Omental fat pad (tissue), 4 donors: ENCODE measurements around the gene ATR. TPM values are rescaled to one million over a fixed set of nuclear protein-coding genes. Genes with fewer than 3 reads are reported as not detected.
"Not testable (repeated sequence)": the region's sequence is repeated elsewhere in the genome, so short reads cannot be mapped to it uniquely, and the experiment has no call there.

ENCODE experiments used
- ATAC-seq: fragments of 150-250 bp; one replicate; pipeline ENCODE4 v1.9.1; 2016; ENCODE audit warnings: mild to moderate bottlenecking, moderate library complexity; ENCODE audit not compliant: low FRiP score
- DNase-seq: peaks from one replicate; pipeline ENCODE4 v3.0.0-alpha.2; 2019; ENCODE audit warnings: low spot score
- CTCF ChIP-seq, 3 donors: fragments of 450-650 bp; IDR thresholded peaks; one replicate each; pipeline ENCODE4 v1.5.1; 2016 to 2017; ENCODE audit warnings: antibody characterized with exemption in 3 of 3, mild to moderate bottlenecking in 3 of 3, moderate library complexity in 2 of 3
- total RNA-seq, 4 donors: library from RNA; depleted of rRNA; stranded (reverse); fragments of >200 nt; gene quantifications; one replicate each; pipeline ENCODE4 v1.1.0, GENCODE V29; 2016

The ATR gene
- total RNA-seq, 4 donors from 2014 or later: 18.8 to 35.8 (median 32.3) TPM

DNA sequence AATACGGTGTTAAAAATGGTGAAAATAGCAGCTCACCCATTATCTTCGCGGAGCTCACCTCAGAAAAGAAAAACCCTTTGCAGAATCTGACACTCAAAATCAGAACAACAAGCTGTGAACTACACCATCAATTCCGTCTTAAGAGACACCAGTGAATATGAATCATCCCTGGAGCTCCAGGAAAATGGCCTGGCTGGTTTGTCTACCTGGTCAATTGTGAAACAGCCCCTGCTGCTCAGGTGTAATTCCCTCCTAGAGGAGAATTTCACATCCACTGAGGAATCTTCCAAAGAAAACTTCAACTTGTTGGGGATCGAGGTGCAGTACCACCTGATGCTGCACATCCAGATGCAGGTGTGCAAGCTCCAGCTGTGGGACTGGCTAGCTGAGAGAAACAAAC is 127.7 kb downstream of the ATR start:
- TF ChIP-seq CTCF (IDR thresholded peaks at IDR 0.05): no peak
- no peak for DNase-seq
- no peak for ATAC-seq

GRCh38 chr3:142450189-142450588 is 128.3 kb downstream of the ATR start:
- DNase-seq (no peak), ATAC-seq (no peak)
- TF ChIP-seq CTCF (IDR thresholded peaks at IDR 0.05): no peak

DNA sequence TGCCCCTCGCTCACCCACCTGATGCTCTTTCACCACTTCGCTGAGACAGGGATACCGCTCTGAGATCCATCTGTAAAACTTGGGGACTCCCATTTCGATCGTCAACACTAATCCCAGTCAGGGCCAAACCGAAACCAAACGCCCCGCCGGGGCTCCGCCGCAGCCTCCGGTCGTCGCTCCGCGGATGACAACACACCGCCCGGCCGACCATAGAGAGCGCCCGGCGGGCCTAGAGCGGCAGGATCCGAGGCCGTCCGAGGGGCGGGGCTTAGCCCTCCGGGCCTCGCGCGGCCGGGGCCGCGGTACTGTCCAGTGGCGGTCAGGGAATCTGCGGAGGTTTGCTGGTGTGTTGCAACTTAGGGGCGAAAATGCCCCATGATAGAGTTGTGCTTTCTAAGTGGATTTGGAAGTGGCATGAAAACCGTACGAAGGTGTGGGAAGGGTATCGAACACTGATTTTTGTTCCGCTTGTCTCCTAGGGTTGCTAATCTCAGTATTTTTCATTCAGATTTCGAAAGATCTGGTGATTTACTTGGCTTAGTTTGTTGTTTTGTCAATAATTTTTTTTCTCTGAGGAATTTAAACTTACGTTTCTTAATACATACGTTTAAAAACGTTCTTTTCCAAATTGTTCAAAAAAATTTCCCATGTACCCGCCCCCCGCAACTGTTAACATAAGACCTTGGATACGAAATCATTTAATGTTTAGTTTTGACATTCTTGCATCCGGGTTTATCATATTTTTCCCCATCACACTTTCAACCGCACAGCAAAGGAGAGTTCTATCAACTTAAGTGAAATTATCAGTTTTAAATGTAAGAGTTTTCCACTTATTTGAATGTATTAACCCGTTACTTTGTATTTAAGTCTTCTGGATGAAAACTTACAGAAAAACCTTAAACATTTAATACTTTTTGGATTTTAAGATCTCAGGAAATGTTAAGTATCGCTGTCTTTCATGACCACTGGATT is 130.4 kb downstream of the ATR start, which contains the start of gene XRN1:
TSS of gene XRN1 (minus strand) at position 186 of the 972 bp plus-strand sequence. CDS start at position 93, 93 bp downstream.
- ATAC-seq (peak; percentile 99), DNase-seq (peak; percentile 87)

GRCh38 chr3:142447301-142447851 is 131.2 kb downstream of the ATR start:
- no peak for TF ChIP-seq CTCF (IDR thresholded peaks at IDR 0.05)
- DNase-seq: no peak

More for the DNA sequence above, 130.4 kb downstream of the ATR start, which contains the start of gene XRN1:
- no peak for TF ChIP-seq CTCF (IDR thresholded peaks at IDR 0.05)

GRCh38 chr3:142445816-142446254 is 132.7 kb downstream of the ATR start:
- TF ChIP-seq CTCF (IDR thresholded peaks at IDR 0.05): no peak
- no peak for ATAC-seq
- DNase-seq: no peak

More at GRCh38 chr3:142447301-142447851, 131.2 kb downstream of the ATR start:
- peak; percentile 36 for ATAC-seq

GRCh38 chr3:142444343-142444742 is 134.2 kb downstream of the ATR start:
- DNase-seq (no peak), ATAC-seq (no peak)
- TF ChIP-seq CTCF (IDR thresholded peaks at IDR 0.05): no peak

GRCh38 chr3:142443060-142443459 is 135.5 kb downstream of the ATR start:
- not testable (repeated sequence) for ATAC-seq, DNase-seq

DNA sequence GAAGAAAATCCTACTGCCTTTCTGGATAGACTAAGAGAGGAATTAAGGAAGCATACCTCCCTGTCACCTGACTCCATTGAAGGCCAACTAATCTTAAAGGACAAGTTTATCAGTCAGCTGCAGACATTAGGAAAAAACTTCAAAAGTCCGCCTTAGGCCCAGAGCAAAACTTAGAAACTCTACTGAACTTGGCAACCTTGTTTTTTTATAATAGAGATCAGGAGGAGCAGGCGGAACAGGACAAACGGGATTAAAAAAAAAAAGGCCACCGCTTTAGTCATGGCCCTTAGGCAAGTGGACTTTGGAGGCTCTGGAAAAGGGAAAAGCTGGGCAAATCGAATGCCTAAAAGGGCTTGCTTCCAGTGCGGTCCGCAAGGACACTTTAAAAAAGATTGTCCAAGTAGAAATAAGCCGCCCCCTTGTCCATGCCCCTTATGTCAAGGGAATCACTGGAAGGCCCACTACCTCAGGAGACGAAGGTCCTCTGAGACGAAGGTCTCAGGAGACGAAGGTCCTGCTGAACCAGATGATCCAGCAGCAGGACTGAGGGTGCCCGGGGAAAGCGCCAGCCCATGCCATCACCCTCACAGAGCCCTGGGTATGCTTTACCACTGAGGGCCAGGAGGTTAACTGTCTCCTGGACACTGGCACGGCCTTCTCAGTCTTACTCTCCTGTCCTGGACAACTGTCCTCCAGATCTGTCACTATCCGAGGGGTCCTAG is 138.9 kb downstream of the ATR start:
- DNase-seq, ATAC-seq: not testable (repeated sequence)

DNA sequence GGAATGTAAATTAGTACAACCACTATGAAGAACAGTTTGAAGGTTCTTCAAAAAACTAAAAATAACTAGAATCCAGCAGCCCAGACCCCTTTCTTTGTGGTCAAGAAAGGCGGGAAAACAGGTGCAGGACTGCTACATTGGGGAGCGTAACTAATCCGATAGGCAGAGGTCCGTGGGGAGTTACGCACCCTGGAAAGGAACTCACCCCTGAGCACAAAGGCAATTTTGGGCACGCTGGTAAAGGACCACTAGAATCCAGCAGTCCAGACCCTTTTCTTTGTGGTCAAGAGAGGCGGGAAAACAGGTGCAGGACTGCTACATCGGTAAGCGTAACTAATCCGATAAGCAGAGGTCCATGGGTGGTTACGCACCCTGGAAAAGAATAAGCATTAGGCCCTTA is 140.4 kb downstream of the ATR start:
- not testable (repeated sequence) for ATAC-seq, DNase-seq
